Left lung (tissue), 10 donors: Measurements from ENCODE around the gene GDA. TPM values are rescaled to one million over a fixed set of nuclear protein-coding genes. Genes with fewer than 3 reads are reported as not detected.

Experiments
- ATAC-seq: fragments of 200-7000 bp; cut with Tn5 transposase; one replicate; pipeline ENCODE4 v1.9.1; 2020; ENCODE audit warnings: moderate library complexity
- DNase-seq, 4 donors: peaks; one replicate each; pipeline ENCODE4 v3.0.0-alpha.2; 2013 to 2020
- H3K27ac ChIP-seq, 2 donors: fragments of 200-600 bp; sonication (generic) in 1 of 2; one replicate each; pipeline versions ENCODE4 v1.5.0 to v1.8.0; 2020 to 2021
- H3K27me3 ChIP-seq, 2 donors: fragments of 200-600 bp; sonication (generic) in 1 of 2; one replicate each; pipeline versions ENCODE4 v1.5.0 to v1.8.0; 2020 to 2021
- H3K36me3 ChIP-seq, 2 donors: fragments of 200-600 bp; sonication (generic) in 1 of 2; one replicate each; pipeline versions ENCODE4 v1.5.0 to v1.8.0; 2020 to 2021
- H3K4me1 ChIP-seq, 2 donors: fragments of 200-600 bp; one replicate each; pipeline ENCODE4 v1.8.0; 2021
- H3K4me3 ChIP-seq, 2 donors: fragments of 200-600 bp; sonication (generic) in 1 of 2; one replicate each; pipeline versions ENCODE4 v1.5.0 to v1.8.0; 2020 to 2021; ENCODE audit warnings: mild to moderate bottlenecking in 1 of 2
- H3K9me3 ChIP-seq, 2 donors: fragments of 200-600 bp; sonication (generic) in 1 of 2; one replicate each; pipeline versions ENCODE4 v1.5.0 to v1.8.0; 2020 to 2021
- CTCF ChIP-seq, 2 donors: fragments of 200-600 bp; sonication (generic) in 1 of 2; IDR thresholded peaks; one replicate each; pipeline versions ENCODE4 v1.5.0 to v1.8.0; 2021; ENCODE audit warnings: antibody characterized with exemption in 2 of 2
- intact Hi-C, 2 donors: fragments of 100-400 bp; cut with DNase I; formaldehyde crosslinking; loops; one replicate each; pipeline versions ENCODE4 v1.11.2 to v1.14.2; 2022
- polyA plus RNA-seq, 6 donors: library from polyadenylated mRNA; unstranded; fragments of 120-200 nt; gene quantifications; one replicate each; pipeline ENCODE4 v1.2.1, GENCODE V29; 2013; ENCODE audit not compliant: insufficient read length in 6 of 6
- total RNA-seq, 2 donors: library from RNA; stranded (reverse); fragmentation: NEBNext Ultra II Directional; extraction: Animal tissue kit (Norgen Biotek cat#: 25700); gene quantifications; one replicate each; pipeline ENCODE4 v1.2.1, GENCODE V29; 2021
- donor health status: DM: no; HTN: yes; CAD: no.
- donor health status: DM: no; HTN: no; CAD: no.

The GDA gene
- total and polyA plus RNA-seq, 8 donors: 0.08 to 0.31 (median 0.17) TPM; not detected in 1

- Histone ChIP-seq H3K9me3 (no peaks in the 10 kb centered on the region), H3K4me1 (peaks cover 4% of the 10 kb centered on the region in 2 donors), H3K27ac (no peak overlapping the region), H3K4me3 (no peak overlapping the region), H3K27me3 (peaks cover 19 to 60% of the 10 kb centered on the region in 2 donors), H3K36me3 (no peaks in the 10 kb centered on the region)
- DNase-seq (no peak), ATAC-seq (no peak)
- intact Hi-C loops: no loop called here
- no peak for TF ChIP-seq CTCF (IDR thresholded peaks at IDR 0.05)
Measured at GRCh38 chr9:72147676-72148075, 1.6 kb upstream of the GDA start.

DNA sequence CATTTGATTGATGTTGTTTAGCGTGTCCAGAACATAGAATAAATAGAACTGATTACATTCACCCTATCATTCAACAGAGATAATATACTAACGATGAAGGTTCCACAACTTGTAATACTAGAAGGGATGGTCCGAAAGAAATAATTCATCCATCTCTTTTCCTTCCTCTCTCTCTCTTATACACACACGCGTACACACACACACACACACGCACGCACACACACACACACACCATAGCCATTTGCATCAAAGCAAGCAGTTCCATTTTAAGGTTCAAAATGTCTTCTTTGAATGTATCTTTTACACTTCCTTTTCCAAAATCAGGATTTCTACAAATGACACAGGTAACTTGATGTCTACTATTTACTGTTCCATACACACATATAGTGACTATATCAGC lies 887 bp downstream of the GDA start:
- H3K27me3 ChIP-seq: peaks cover 19 to 53% of the 10 kb centered on the region in 2 donors
- no peaks in the 10 kb centered on the region for H3K36me3 ChIP-seq
- no peak for ATAC-seq
- intact Hi-C loops: no loop called here
- H3K4me1 ChIP-seq: peaks cover 4% of the 10 kb centered on the region in 2 donors
- no peaks in the 10 kb centered on the region for H3K9me3 ChIP-seq
- TF ChIP-seq CTCF (IDR thresholded peaks at IDR 0.05): no peak
- no peak overlapping the region for H3K4me3 ChIP-seq
- H3K27ac ChIP-seq: no peak overlapping the region
- no peak for DNase-seq

- ATAC-seq: no peak
- TF ChIP-seq CTCF (IDR thresholded peaks at IDR 0.05): no peak
- DNase-seq: no peak
- Histone ChIP-seq H3K36me3 (no peaks in the 10 kb centered on the region), H3K4me1 (peaks cover 4% of the 10 kb centered on the region in 2 donors), H3K27ac (no peak overlapping the region), H3K9me3 (no peaks in the 10 kb centered on the region), H3K4me3 (no peak overlapping the region), H3K27me3 (peaks cover 19 to 53% of the 10 kb centered on the region in 2 donors)
- intact Hi-C loops: no loop called here
Measured at GRCh38 chr9:72150661-72151060, 1.4 kb downstream of the GDA start.

DNA sequence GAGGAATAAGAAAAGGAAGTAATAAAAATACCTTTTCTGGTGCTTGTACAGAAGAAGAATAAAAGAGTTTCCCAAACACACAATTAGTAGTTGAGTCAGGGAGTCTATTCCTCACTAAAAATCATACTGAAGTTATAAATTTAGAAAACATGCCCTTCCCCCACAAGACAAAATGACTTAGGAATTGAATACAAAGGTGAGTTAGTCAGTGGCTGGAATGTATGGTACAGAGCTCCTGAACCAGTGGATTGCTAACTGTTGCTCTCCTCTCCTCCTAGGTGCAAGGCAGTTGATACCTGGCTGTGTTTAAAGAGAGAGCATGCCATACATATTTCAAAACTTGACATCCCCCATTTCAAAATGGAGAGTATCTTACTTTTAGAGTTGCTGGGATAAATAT lies 1.9 kb downstream of the GDA start:
- Histone ChIP-seq H3K4me3 (no peak overlapping the region), H3K4me1 (peaks cover 4% of the 10 kb centered on the region in 2 donors), H3K36me3 (no peaks in the 10 kb centered on the region), H3K27ac (no peak overlapping the region), H3K9me3 (no peaks in the 10 kb centered on the region), H3K27me3 (peaks cover 19 to 53% of the 10 kb centered on the region in 2 donors)
- DNase-seq (no peak), ATAC-seq (no peak)
- intact Hi-C loops: no loop called here
- no peak for TF ChIP-seq CTCF (IDR thresholded peaks at IDR 0.05)

- Histone ChIP-seq H3K9me3 (no peaks in the 10 kb centered on the region), H3K27me3 (peaks cover 8 to 23% of the 10 kb centered on the region in 2 donors), H3K4me1 (no peaks in the 10 kb centered on the region), H3K4me3 (no peak overlapping the region), H3K27ac (no peak overlapping the region), H3K36me3 (no peaks in the 10 kb centered on the region)
- ATAC-seq (no peak), DNase-seq (no peak)
- TF ChIP-seq CTCF (IDR thresholded peaks at IDR 0.05): no peak
- intact Hi-C loops: no loop called here
Measured at GRCh38 chr9:72154468-72155285, 5.4 kb downstream of the GDA start.
